HG02588 (cell line): ENCODE results near the gene GCC2.
"Not testable (repeated sequence)": the region's sequence is repeated elsewhere in the genome, so short reads cannot be mapped to it uniquely, and the experiment has no call there.

Experiments used
- ATAC-seq: cut with Tn5 transposase; IDR thresholded peaks from one replicate; pipeline ENCODE4 v1.9.1; 2021; ENCODE audit warnings: mild to moderate bottlenecking, moderate library complexity; ENCODE audit not compliant: unreplicated experiment

The GCC2 gene

GRCh38 chr2:108524688-108525087 is 75.7 kb downstream of the GCC2 start:
- not testable (repeated sequence) for ATAC-seq

GRCh38 chr2:108525258-108525657 is 76.3 kb downstream of the GCC2 start:
- not testable (repeated sequence) for ATAC-seq

GRCh38 chr2:108531674-108532055 is 82.7 kb downstream of the GCC2 start:
- ATAC-seq, result no peak

DNA sequence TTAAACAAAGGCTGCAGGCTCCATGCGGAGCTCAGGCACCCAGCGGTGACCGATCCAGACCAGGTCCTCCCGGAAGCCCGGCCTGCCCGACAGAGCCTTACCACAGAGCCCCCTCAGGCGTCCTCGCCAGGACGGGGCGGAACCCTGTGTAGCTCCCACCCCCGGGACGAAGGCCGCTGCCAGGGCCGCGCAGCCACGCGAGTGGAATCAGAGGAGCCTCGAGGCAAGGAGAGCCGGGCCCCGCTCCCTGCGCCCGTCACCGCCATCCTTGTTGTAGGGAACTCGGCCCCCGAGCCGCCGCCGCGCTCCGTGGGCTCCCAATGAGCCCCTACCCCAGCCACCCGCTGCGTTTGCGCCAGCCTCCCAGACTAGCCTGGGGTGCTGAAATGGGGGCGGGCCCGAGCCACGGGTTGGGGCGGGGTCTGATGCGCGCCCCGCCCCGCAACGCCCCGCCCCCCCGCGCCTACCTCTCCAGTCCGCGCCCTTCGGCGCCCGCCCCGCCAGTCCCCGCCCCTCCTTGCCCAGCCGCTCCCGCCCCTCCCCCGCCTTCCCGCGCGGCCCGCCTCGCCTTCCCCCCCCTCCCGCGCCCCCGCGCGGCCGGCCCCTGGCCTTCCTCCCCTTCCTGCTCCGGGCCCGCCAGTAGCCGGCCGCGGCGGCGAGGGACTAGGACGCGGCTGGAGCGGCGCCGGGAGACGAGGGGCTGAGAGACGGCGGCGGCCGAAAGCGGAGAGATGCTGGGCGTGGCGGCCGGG is 85.0 kb downstream of the GCC2 start, which contains the start of gene LIMS1:
LIMS1 (plus strand) TSS at position 639 of the 752 bp plus-strand sequence; CDS start at position 732, 93 bp downstream.
- ATAC-seq, result peak; percentile 81

- ATAC-seq, result peak; percentile 37
Measured at GRCh38 chr2:108534584-108535356, 85.8 kb downstream of the GCC2 start.

DNA sequence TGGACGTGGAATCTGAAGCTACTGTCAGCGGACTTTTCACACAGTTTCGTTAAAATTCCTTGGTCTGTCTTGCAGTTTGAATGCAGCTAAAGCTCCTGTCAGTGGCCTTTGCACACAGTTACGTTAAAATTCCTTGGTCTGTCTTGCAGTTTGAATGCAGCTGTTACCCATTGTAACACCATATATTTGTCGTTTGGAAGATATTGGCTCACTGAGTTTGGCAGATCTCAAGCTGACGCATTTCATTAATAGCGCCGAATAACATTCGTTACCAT is 86.3 kb downstream of the GCC2 start:
- ATAC-seq, result no peak

- ATAC-seq, result no peak
Measured at GRCh38 chr2:108536133-108536780, 87.3 kb downstream of the GCC2 start.

- no peak for ATAC-seq
Measured at GRCh38 chr2:108536911-108537310, 87.9 kb downstream of the GCC2 start.

DNA sequence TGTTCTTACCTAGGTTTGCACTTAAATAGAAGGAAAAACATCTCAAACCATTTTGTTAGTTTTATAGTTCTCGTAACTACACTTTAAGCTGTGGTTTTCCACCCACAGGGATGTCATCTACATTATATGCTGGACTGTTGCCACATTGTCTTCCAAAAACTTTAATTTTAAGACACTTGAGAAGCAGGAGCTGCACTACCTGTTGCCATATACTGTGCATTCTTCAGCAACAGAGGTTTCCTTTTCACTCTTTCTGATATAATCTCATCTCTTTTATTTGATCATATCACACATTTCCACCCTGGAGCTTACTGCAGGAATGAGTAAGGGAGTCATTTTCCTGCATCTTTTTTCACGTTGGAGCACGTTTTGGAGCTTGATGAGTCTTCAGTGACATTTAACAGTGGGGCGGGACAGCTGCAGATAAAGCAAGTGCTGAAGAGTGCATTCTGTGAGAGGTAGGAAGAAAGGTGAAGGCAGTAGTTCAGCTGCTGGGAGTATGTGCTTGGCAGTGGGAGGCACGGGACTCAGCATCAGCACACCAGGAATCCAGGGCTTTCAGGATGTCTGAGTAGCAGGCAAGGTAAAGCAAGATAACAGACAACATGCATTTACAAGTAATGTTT is 89.1 kb downstream of the GCC2 start:
- ATAC-seq, result no peak

GRCh38 chr2:108541451-108541850 is 92.4 kb downstream of the GCC2 start:
- ATAC-seq, result no peak

- ATAC-seq, result no peak
Measured at GRCh38 chr2:108542071-108542470, 93.1 kb downstream of the GCC2 start.

GRCh38 chr2:108547606-108548005 is 98.6 kb downstream of the GCC2 start:
- ATAC-seq, result no peak

DNA sequence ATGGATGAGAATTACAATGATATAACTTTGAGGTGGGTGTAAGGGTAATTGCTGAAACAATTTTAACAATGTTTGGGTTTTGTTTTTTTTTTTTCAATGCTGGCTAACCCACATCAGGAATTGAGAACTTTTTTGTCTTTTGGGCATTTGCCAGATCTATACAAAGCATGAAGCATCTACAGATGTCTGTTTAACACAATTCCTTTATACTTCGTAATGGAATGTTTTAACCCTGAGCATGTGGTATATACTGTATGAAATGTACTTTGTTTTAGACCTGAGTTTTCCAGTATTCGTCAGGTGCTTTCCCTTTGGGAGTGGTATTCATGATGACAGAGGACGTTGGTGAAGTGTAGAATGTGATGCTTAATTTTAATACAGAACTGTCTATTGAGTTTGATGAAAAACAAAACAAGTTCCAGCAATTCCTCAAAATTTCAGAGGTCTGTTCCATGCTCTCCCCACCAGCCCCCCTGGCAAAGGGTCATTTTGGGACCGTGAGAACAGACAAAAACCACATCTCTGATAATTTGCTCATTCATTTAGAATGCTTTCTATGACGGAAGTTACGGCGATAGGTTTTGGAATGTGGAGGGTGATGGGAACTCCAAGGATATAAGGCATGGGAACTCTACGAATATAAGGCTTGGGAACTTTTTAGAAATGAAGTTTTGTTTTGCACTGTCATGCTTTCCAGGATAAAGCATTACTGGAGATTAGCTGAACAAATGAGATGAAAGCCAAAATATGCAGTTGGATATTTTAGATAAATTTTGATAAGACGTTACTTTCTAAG is 99.4 kb downstream of the GCC2 start:
- no peak for ATAC-seq

DNA sequence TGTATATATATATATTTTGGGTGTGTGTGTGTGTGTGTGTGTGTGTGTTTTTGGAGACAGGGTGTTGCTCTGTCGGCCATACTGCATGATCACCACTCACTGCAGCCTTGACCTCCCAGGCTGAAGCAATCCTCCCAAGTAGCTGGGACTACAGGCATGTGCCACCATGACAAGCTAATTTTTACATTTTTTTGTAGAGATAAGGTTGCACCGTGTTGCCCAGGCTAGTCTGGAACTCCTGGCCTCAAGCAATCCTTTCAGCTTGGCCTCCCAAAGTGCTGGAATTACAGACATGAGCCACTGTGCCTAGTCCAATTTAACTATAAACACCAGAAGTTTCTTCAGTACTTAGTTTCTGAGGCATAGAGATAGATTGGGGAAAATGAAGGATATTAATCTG is 103.6 kb downstream of the GCC2 start:
- no peak for ATAC-seq

GRCh38 chr2:108553209-108553919 is 104.4 kb downstream of the GCC2 start:
- no peak for ATAC-seq

DNA sequence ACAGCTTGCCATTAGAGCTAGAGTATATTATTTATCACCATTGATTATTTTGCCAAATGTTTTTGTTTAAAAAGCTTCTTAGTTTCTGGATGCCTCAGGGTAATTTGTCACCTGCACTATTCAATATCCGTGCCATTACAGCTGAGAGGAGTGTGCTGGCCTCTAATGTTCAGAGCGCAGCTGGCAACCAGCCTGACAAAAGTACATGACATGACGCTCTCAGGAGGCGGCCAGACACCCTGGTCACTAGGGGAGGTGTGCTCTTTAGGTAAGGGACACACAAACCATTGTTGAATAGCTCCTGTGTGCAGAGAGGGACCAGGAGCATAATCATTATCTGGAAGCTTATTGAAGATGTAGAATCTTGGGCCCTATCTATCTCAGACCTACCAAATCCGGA is 105.5 kb downstream of the GCC2 start:
- ATAC-seq, result no peak

DNA sequence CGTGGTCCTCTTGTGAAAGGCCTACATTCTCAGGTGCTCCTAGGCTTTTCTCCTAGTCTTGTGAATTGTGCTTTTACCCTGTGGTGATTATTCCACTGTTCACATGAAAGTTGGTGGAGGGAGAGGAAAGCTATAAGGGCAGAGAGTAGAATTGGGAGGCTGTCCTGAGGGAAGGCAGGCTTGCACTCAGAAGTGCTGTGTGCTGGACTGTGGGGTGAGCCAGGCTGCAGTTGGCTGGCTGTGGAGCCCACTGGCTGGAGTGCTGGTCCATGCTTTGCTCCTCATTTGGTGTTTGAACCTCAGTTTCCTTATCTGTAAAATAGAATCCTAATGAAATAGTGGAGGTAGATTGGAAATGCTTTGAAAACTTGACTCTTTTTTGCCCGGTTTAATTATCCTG is 106.6 kb downstream of the GCC2 start:
- no peak for ATAC-seq

GRCh38 chr2:108556581-108556980 is 107.6 kb downstream of the GCC2 start:
- not testable (repeated sequence) for ATAC-seq
